Measurements from ENCODE around the gene RMDN2.
"Not testable (repeated sequence)": the region's sequence is repeated elsewhere in the genome, so short reads cannot be mapped to it uniquely, and the experiment has no call there.

RMDN2 gene

DNA sequence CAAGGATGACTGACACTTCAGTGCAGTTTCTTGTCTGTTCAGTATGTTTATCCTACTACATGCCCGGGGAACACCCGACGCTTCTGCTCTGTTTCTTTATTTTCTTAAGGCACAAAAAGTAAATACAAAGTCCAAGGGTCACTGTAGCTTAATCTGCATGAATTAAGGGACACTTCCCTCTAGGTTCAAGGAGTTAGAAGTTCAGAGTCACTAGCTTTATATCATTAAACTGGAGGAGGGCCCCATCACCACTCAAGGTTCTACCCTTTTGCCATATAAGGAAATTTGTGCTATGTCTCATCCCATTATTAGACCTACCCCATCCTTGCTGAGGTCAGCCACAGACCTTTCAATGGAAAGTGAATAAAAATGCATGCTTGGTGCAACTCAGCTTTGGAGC lies 27.6 kb upstream of the RMDN2 start:
- no peak for DNase-seq (ENCODE audit: low spot score)

DNA sequence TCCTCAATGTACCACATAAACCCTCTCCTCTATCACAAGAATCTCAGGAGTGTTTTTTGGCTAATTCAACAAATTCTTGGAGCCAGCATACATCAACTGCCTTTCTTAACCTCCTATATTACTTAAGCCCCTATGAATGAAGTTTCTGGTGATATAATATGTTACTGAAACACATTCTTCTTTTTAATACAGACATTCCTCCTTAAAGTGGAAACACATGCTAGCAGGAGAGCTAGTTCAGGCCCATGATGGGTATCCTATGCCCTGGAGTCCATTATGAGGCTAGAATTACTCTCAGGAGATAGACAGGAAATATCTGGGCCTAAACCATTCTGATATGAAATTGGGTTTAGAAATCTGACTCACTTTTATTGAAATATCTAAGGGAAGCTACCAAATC lies 26.6 kb upstream of the RMDN2 start:
- DNase-seq (ENCODE audit: low spot score): no peak

DNA sequence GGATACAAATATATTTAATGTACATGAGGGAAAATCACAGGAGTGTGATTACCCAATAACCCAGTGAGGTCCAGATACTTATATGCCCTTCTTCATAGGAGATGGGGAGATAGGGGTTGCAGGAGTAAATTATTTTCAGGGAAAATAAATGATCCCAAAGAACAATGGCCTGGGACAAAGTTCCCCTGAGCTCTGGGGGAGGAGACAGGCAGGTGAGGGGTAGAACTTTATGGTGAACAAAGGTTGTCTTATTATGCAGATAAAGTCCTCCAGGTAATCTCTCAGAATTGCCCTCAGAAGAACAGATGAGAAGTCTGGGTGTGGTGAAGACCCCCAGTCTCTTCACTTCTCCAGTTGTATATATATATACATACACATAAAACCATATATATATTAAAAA lies 22.1 kb upstream of the RMDN2 start:
- no peak for DNase-seq (ENCODE audit: low spot score)

DNA sequence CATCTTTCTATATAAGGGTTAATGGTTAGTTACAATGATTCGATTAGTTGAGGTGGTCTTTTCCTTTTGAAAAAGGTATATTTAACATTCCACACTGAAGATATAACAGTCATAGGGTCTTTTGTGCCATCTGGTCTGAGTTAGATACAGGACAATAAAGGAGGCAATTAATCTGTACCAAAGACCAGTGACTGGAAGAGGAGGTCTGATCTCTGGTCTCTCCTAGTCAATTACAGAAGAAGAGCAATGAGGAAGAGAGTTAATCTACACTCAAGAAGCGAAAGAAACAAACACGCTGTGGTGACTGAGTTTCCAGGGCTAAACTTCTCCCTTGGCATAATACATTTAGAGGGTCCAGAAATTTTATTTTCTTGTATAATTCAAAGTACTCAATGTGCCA lies 20.7 kb upstream of the RMDN2 start:
- DNase-seq (ENCODE audit: low spot score): no peak

DNA sequence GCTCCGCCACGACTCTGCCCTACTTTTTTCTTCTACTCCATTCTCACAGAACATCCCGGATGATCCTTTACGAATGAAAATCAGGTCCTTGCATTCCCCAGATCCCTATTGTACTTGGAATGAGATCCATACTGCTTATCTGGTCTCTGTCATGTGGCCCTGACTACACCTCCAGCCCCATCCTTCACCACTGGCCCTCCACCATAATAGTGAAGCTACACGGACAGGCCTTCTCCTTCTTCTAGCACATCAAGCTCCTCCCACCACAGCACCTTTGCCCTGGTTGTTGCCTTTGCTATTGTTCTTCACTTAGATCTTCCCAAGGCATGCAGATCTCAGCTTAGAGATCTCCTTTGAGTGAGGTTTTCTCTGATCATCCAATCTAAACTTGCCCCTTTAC lies 20.1 kb upstream of the RMDN2 start:
- DNase-seq (ENCODE audit: low spot score): no peak

DNA sequence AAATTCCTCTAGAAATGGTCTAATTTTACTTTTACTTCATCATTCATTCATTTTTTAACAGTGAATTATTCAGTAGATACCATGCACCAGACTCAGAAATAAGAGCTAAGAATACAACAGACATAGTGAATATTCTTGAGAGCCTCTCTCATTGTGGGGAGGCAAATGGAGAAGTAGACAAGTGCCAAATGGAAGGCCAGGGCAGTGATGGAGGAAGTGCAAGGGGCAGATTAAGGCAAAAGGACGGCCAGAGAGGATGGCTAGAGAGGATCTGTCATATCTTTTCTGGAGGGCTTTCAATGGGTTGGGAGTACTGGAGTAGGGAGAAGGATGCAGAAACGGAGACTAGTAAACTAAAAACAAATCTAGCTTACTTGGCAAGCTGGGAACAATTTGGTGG lies 19.0 kb upstream of the RMDN2 start:
- no peak for DNase-seq (ENCODE audit: low spot score)

DNA sequence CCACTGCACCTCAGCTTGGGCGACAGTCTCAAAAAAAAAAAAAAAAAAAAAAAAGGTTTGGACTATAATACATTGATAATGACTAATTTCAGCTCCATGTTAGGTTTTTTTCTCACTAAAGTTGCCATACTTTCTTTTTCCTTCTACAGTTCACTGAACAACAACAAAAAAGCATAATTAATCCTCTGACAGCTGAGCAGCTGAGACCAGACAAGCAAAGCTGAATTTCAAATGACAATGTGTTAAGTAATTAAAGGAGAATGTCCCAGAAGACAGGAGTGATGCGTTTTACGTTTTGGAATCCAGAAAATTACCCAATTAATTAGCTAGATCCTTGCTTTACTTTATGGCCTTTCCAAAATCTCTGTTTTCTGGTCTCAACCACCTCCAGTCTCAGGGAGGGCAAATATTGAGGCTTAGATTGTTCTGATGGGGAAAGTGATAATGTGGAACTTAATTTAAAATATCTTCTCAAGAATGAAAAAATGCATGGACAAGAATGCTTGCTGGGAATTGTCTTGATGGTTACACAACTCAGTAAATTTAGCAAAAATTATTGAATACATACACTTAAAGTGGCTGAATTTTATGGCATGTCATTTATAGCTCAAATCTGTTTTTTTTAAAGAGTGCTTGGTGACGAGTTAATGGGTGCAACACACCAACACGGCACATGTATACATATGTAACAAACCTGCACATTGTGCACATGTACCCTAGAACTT lies 17.4 kb upstream of the RMDN2 start:
- DNase-seq (ENCODE audit: low spot score): no peak

DNA sequence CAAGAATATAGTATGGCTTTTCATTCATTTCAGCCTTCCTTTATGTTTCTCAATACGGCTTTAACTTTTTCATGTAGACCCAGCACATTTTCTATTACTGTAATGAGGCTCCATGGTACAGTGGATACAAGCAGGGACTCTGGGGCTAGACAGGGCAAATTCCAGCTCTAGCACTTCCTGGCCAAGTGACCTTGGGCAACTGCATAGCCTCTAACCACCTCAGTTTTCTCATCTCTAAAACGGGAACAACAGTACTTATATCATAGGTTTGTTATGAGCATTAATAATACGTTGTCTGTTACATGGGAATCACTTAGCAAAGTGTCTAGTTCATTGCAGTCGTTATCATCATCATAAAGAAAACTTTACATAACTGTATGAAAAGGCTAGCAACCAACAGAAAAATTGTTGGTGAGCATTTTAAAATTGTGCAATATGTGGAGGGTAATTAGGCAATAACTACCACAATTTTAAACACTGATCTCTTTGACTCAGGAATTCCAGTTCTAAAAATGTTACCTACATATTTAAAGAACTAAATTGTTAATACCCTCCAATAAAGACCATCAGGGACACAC lies 13.7 kb upstream of the RMDN2 start:
- no peak for DNase-seq (ENCODE audit: low spot score)

DNA sequence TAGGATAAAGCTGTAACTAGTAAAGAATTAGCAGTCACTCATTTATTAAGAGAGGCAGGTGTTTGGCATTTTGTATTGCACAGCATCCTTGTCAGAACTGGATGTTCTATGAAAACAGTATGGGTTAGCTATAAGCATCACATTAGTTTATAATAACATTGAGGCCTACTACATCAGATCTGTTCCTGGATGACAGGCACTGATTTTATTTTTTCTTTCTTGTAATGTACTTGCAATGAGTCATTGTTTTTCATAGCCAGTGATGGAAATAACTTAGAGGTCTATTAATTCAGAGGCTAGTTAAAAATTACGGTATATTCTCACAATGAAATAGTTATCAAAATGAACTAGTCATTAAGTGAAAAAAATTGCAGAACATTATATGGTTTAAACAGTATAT lies 13.0 kb upstream of the RMDN2 start:
- no peak for DNase-seq (ENCODE audit: low spot score)

DNA sequence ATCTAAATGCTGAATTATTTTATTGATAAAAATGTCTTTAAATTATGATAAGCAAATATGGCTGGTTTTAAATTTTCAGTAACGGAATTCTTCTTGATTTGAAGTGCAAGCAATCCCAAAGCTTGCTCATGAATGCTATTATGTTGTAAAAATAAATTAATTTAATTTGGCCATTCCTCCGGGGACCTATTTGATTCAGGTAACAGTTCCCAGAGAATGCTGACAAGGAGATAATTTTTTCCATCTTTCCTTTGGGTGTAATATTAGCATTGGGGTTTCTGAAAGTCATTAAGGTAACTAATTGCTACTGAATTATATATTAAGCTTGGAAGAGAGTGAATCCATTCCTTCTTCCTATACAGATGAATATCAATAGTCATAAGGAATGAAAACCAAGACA lies 12.5 kb upstream of the RMDN2 start:
- no peak for DNase-seq (ENCODE audit: low spot score)

DNA sequence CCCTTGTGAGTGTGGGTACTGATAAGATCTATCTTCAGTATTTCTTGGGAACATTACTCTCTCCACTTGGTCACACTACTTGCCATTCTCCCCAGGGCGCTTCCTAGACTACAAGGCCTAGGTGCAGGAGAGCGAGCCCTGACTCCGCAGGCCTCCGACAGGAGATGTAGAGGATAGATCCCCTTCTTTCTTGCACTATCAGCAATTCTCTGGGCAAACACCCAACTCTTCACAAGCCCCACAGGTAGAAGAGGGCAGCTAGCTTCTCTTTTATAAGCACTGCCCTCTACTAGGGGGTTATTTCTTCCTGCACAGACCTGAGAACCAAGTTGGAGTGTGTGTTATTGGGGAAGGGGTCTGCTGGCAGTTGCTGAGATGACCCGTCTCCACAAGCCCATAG lies 10.7 kb upstream of the RMDN2 start:
- DNase-seq (ENCODE audit: low spot score): no peak

DNA sequence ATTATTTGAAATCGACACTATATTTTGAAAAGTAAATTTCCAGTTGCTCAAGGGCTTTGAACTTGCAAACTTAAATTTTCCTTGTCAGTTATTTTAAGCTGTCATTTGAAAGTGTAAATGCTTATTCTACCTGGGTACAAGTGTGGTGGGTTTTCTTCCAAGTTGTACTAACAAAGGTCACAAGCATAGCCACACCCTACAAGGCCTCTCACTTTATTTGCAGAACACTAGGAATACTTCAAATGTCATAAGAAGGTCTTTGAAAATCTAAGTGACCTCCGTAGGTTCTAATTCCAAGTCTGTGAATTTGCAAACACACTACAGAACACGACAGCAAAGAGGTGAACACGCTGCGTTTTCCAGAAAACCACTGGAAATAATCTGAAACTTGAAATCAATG lies 9.3 kb upstream of the RMDN2 start:
- no peak for DNase-seq (ENCODE audit: low spot score)

DNA sequence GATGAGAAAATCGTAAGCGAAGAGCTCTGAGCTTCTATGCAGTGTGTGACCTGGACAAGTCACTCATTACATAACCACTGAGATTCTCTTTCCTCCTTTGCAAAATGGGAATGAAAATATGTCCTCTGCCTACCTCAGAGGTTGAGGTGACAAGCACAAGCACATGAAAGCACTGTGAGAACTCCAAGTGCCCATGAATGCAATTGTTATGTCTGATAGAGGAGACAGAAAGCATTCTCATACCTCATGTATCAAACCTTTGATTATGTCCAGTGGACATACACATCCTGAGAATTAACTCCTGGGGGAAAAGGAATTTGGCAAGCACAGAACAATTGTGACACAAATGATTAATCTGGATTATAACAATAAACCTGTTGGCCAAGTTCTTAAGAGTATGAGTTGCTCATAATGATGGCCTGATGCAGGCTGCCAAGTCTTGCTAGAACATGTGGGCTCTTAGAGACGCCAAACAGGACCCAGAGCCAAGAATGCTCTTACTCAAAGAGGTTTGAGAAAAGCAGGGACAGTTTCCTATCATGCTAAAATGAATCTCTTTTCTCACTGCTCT lies 8.5 kb upstream of the RMDN2 start:
- DNase-seq (ENCODE audit: low spot score): no peak

DNA sequence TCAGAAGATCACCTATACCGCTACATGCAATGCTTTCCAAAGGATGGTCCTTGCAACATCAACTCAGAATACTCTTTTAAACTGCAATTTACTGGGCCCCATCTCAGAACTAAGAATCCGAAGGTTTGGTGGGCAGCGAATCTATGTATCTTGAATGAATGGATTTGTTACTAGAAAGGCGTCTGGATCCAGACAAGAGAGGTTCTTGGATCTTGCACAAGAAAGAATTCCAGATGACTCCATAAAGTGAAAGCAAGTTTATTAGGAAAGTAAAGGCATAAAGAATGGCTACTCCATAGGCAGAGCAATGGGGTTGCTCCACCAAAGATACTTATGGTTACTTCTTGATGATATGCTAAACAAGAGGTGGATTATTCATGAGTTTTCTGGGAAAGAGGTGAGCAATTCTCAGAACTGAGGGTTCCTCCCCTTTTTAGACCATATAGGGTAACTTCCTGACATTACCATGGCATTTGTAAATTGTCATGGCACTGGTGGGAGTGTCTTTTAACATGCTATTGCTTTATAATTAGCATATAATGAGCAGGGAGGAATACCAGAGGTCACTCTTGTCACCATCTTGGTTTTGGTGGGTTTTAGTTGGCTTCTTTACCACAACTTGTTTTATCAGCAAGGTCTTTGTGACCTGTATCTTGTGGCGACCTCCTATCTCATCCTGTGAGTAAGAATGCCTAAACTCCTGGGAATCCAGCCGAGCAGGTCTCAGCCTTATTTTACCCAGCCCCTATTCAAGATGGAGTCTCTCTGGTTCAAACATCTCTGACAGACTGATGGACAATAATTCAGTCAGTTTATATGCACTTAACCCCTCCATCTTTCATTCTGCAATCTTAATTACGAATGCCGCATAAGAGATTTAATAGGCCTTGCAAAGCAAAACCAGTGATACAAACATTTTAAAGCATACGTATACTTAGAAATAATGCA lies 7.5 kb upstream of the RMDN2 start:
- DNase-seq (ENCODE audit: low spot score): no peak

DNA sequence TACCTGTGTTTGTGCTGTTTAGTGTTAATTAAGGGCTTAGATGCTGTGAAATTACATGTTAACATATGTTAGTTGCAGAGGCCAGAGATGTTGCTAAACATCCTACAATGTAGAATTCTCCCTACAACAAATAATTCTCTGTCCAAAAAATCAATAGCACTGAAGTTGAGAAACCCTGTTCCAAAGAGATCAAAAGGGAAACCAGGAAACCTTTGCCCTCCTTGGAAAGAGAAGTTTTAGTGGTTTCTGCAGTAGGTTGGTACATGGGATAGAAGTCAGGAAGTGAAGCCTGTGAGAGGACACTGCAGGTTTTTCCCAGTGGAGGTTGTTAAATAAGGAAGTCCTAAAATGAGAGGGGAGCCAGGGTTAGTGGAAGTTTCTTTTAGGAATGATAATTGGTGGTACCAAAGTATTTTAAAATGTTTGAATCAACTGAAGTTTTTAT lies 6.3 kb upstream of the RMDN2 start:
- DNase-seq (ENCODE audit: low spot score): no peak

DNA sequence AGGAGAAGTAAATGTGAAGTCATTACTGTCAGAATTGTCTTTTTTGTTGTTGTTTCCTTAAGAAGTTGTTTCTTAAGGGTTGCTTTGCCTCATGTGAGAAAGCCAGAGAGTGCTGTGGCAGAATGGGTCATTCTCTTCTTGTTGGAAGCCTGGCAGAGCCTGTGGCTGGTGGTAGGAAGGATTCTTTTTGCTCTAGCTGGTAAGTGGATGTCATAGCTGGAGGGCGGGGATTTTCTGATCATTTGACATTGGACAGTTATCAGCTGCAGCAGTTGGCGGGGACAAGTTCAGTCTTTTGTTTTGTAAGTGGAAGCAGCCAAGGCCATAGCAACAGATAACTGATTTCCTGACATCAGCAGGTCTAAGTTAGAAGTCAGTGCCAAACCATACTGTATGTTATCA lies 5.5 kb upstream of the RMDN2 start:
- DNase-seq (ENCODE audit: low spot score): no peak

DNA sequence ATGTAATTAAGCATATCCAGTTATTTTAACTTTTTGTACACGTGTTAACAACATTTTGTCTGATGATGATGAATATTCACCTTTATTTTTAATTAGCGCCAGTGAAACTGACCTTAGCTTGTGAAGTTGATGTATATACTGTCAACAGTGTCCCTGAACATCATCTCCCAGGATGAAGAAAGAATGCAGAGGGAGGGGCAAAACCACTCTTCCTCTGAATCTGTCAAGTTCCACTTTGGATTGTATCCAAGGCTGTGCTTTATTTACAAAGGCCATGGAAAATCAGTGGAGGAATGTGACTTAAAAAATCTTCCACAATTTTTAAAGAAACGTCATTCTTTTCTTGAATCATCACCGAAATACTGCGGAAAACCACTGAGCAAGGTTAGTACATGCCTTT lies 4.5 kb upstream of the RMDN2 start:
- no peak for DNase-seq (ENCODE audit: low spot score)

DNA sequence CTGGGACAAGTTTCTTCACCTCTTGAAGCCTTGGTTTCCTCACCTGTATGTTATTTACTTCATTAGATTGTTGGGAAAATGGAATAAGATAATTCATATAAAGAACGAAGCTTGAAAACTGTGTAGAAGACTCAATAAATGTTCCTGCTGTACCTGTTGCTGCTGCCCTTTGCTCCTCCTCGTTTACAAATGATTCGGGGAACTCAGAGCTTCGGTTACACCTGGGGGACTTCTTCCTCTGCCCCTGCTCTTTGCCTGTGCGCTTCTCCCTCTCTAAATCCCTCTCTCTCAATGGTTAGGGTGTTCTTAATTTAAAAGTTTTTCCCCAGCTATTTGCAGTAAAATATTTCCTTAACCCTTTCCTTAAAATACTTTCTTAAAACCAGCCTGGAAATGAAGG lies 3.3 kb upstream of the RMDN2 start:
- DNase-seq (ENCODE audit: low spot score): no peak

DNA sequence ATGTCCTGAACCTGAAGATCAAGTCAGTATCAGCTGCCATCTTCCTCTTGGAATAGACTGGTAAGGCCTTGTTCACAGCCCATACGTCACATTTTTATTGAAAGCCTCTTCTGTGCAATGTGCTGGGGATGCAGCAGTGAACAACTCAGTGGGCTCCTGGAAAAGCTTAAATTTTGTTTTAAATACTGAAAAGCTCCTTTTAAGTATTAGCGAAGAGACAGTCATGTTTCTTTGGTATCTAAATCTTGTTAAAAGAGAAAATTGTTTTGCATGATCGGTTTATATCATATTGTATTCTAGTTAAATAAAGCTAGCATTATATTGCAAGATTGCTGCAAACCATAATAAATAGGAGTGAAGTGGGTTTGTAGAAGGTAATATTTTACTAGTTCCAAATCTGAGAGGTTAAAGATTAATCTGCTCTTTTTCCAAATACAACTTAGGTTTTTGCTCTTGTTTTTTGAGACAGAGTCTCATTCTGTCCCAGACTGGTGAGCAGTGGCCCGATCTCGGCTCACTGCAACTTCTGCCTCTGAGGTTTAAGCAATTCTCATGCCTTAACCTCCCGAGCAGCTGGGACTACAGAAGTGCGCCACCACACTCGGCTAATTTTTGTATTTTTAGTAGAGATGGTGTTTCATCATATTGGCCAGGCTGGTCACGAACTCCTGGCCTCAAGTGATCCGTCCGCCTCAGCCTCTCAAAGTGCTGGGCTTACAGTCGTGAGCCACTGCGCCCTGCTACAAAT lies 1.6 kb upstream of the RMDN2 start:
- no peak for DNase-seq (ENCODE audit: low spot score)

DNA sequence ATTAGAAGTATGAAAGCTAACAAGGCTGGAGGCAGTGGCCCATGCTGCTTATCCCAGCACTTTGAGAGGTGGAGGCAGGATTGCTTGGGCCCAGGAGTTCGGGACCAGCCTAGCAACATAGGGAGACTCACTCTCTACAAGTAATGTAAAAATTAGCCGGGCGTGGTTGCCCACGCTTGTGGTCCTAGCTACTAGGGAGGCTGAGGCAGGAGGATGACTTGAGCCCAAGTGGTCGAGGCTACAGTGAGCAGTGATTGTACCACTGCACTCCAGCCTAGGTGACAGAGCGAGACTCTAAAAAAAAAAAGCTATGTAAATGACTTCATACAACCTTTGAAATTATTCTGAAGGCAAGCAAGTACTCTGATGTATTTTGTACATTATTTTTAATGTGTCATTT lies 1.5 kb downstream of the RMDN2 start:
- no peak for DNase-seq (ENCODE audit: low spot score)

DNA sequence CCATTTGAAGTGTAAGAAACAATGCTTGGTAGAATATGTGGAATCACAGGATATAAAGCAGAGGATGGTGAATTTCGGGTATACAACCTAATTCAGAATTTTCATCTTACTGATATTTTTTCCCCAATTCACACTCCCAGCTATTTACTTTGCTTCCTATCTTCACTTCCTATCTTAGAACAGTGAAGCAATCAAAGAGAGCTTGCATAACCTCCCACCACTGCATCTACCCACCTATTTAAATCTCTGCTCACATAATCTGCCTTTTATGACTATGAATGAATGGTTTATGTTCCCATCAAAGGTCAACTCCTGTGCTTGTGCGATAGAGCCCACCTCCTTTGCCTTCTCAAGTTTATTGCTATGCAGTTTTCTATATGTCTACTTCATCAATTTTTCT lies 3.3 kb downstream of the RMDN2 start:
- DNase-seq (ENCODE audit: low spot score): no peak

DNA sequence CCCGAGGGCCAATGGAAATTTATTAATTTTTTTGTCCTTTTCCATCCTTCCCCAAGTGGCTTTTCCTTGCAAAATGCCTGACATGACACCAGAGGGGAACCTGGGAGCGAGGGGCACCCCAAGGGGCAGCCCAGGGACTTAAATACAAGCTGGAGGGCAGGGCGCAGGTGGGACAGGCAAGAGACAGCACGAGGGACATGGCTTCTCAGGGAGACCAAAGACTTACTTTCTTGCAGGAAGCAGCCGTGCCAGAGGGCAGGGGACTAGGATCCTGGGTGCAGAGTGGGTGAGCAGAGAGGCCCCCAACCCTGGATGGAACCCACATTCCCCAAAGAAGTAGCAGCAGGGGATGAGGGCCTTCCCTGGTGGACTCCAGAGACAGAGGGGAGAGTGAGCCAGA lies 5.3 kb downstream of the RMDN2 start:
- not testable (repeated sequence) for DNase-seq (ENCODE audit: low spot score)

All from ecto neural progenitor cell (in vitro differentiated cells).